GM10847 (cell line): ENCODE data around the gene SPIN2A.
"Not testable (repeated sequence)": the region's sequence is repeated elsewhere in the genome, so short reads cannot be mapped to it uniquely, and the experiment has no call there.

Source experiments
- POLR2A ChIP-seq: IDR thresholded peaks from 2 replicates; pipeline ENCODE4 v1.6.1; 2011; ENCODE audit not compliant: insufficient read length; ENCODE audit errors: extremely low read depth

SPIN2A gene

GRCh38 chrX:57137073-57137472, at the start of gene SPIN2A:
SPIN2A (minus strand) TSS chrX:57137397; CDS start chrX:57136597, 800 bp downstream.
- not testable (repeated sequence) for TF ChIP-seq POLR2A

- no peak for TF ChIP-seq POLR2A
Measured at GRCh38 chrX:57178605-57179004, 41.4 kb upstream of the SPIN2A start.

- no peak for TF ChIP-seq POLR2A
Measured at GRCh38 chrX:57177070-57177469, 39.9 kb upstream of the SPIN2A start.

GRCh38 chrX:57172544-57172943, 35.3 kb upstream of the SPIN2A start:
- TF ChIP-seq POLR2A = no peak

GRCh38 chrX:57156397-57157049, 19.3 kb upstream of the SPIN2A start:
- TF ChIP-seq POLR2A = no peak

GRCh38 chrX:57155171-57155570, 18.0 kb upstream of the SPIN2A start:
- TF ChIP-seq POLR2A = no peak

DNA sequence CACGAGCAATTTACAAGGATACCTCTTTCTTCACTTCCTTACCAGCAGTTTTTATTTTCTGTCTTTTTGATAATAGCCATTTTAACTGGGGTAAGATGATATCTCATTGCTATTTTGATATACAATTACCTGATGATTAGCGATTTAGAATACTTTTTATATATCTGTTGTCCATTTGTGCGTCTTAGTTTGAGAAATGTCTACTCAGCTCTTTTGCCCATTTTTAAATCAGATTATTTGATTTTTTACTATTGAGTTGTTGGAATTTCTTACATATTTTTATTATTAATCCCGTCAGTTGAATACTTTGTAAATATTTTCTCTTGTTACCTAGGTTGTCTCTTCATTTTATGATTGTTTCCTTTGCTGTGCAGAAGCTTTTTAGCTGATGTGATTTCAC, 1.5 kb upstream of the SPIN2A start:
- TF ChIP-seq POLR2A = no peak

GRCh38 chrX:57137501-57137900, 304 bp upstream of the SPIN2A start:
- no peak for TF ChIP-seq POLR2A

DNA sequence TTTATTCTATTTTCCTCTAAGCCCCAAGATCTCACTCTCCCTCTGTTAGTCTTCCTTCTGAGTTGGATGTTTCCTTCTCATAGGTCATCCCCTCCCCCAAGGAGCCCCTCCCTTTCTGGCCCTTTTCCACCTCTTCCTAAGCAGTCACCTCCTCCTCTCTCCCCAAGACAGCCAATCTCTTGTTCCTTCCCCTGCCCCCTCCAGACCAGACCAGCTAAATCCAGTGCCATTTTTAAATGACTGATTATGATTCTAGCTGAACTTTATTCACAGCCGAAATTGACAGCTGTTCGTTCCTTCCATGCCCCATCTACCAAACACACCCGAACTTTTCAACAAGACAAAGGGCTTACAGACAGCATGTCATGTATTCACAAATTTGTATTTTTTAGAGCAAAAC, 1.9 kb downstream of the SPIN2A start:
- no peak for TF ChIP-seq POLR2A

DNA sequence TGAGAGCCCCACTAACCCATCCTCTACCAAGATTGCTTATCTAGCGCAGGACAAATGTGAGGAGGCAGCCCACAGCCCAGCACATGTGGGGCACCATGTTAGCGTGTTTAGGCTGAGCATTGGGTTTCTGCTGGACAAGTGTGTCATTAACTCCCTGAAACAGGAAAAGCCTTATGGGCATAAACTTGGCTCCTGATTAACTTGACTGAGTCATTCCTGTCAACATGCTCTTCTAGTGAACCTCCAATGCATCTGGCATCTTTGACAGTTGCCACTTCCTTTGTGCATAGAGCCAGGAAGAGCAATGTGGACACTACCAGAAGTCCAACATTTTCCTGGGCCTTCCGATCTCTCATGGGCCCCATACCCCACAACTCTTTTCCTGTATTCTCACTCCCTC, 2.5 kb downstream of the SPIN2A start:
- TF ChIP-seq POLR2A = no peak

GRCh38 chrX:57133706-57134105, 3.5 kb downstream of the SPIN2A start:
- TF ChIP-seq POLR2A = no peak

DNA sequence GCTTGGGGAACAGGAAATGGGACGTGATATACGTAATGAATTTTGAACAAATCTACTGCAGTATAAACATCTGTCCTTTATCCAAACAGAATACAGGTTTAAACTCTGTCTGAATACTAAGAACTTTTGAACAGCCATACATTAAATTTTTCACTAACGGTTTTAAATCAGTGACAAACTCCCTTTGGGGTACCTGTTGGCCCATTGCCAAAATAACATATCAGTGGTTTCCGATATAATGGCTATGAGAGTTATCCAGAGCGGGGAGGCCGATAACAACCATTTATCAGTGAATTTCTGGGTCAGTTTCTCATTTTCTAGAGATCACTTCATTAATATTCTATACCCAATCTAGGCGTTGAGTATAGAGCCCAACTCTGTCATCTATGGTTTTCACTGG, 5.2 kb downstream of the SPIN2A start:
- TF ChIP-seq POLR2A = no peak

DNA sequence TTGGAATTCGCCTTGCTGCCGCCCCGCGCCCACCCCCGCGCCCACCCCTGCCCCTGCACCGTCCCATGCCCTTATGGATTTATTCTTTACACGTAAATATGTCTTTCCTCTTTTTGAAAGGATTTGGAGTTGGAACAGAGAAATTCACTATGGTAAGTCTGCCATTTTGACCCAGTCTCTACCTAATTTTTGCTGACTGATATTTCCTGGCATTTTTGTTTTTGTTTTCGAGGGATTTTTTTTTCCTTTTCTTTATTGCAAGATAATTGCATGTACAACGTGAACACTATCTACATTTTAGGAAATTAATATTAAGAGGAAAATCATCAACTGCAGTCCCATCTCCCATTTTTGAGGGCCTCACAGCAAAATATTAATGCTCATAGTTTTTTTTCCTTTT, 15.4 kb downstream of the SPIN2A start:
- no peak for TF ChIP-seq POLR2A

GRCh38 chrX:57121162-57121755, 15.9 kb downstream of the SPIN2A start, which contains the start of gene SPIN2B:
SPIN2B (minus strand) TSS chrX:57121548.
- peak; percentile 52 for TF ChIP-seq POLR2A

- TF ChIP-seq POLR2A = no peak
Measured at GRCh38 chrX:57119416-57119815, 17.8 kb downstream of the SPIN2A start.

GRCh38 chrX:57104921-57105398, 32.2 kb downstream of the SPIN2A start:
- TF ChIP-seq POLR2A = no peak

DNA sequence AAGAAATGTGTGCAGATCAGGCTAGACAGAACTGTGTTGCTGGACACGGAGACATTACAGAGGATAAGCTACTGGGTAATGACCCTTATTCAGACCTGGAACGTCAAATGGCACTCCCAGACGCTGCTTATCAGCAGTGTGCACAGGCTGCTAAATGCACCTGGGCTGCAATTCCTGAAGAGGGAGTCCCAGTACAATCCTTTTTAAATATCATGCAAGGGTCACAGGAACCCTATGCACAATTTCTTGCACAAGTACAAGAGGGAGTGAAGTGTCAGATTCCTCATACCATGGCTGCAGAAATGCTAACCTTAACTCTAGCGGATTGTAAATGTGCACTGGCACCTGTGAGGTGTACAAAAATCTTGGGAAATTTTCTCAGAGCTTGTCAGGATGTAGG, 32.8 kb downstream of the SPIN2A start:
- TF ChIP-seq POLR2A = no peak
